Mesenteric fat pad (tissue), 1 donor: Measurements from ENCODE around the gene SCAND1. TPM values are rescaled to one million over a fixed set of nuclear protein-coding genes. Genes with fewer than 3 reads are reported as not detected.
A peak's percentile ranks its signal among the peaks of the same experiment; 100 is the strongest.
"Not testable (repeated sequence)": the region's sequence is repeated elsewhere in the genome, so short reads cannot be mapped to it uniquely, and the experiment has no call there.

Source experiments
- DNase-seq: peaks from one replicate; pipeline ENCODE4 v3.0.0-alpha.2; 2020; ENCODE audit warnings: low spot score
- total RNA-seq: library from RNA; stranded (reverse); fragmentation: NEBNext Ultra II Directional; extraction: Animal tissue kit (Norgen Biotek cat#: 25700); gene quantifications from one replicate; pipeline ENCODE4 v1.2.1, GENCODE V29; 2021
- donor health status: DM: yes; HTN: yes; CAD: no.

SCAND1 gene
- total RNA-seq, 1 donor from 2014 or later = 66.2 TPM

DNA sequence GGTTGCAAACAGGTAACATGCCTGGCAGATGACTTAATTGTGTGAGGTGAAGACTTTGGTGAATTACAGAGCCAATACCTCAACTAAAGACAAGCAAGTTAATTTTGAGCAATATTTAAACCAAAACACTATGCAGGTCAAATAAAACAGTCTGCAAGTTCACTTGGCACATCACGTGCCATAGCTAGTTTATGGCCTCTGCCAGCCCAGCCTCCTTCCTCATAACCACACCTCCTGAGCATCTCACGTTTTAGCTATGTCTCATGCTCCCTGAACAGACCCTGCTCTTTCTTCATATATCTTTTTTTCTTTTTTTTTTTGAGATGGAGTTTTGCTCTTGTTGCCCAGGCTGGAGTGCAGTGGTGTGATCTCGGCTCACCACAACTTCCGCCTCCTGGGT lies 9.6 kb upstream of the SCAND1 start:
- no peak for DNase-seq

DNA sequence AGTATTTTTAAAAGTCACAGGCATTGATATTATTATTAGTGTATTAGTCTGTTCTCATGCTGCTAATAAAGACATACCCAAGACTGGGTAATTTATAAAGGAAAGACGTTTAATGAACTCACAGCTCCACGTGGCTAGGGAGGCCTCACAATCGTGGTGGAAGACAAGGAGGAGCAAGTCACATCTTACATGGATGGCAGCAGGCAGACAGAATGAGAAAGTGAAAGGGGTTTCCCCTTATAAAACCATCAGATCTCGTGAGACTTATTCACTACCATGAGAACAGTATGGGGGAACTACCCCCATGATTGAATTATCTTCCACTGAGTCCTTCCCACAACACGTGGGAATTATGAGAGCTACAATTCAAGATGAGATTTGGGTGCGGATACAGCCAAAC lies 5.0 kb upstream of the SCAND1 start:
- DNase-seq = not testable (repeated sequence)

DNA sequence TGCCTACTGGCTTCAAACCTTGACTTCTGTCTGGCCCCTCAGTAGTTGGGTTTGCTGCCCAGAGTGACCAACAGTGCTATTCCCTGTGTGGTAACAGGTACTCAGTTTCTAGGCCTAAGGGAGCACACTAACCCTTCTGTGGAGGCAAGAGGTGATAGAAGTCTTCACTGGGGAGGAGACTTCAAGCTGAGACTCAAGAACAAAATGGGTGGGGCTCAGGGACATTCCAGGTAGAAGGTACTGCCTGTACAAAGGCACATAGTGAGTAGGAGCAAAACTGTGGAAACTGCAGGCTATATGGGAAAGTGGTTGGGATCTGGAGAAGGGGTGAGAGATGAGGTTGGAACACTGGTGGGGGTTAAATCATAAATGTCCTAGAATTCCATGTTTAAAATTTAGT lies 2.3 kb upstream of the SCAND1 start:
- no peak for DNase-seq

DNA sequence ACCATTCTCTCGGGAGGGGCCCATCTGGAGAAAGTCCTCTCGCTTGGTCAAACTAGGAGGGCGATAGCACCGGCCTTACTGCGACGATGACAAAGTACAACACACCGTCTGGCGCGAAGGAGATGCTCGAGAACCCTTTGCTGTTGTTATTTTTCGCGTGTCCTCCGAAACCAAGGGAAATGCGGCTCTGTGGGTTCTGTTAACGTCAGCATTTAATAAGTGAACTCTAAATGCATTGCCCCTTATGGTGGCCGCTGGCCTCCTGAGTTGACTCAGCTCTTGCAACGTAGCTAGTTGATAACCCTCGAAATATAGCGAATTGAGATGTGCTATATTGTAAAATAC lies 577 bp upstream of the SCAND1 start:
- no peak for DNase-seq

DNA sequence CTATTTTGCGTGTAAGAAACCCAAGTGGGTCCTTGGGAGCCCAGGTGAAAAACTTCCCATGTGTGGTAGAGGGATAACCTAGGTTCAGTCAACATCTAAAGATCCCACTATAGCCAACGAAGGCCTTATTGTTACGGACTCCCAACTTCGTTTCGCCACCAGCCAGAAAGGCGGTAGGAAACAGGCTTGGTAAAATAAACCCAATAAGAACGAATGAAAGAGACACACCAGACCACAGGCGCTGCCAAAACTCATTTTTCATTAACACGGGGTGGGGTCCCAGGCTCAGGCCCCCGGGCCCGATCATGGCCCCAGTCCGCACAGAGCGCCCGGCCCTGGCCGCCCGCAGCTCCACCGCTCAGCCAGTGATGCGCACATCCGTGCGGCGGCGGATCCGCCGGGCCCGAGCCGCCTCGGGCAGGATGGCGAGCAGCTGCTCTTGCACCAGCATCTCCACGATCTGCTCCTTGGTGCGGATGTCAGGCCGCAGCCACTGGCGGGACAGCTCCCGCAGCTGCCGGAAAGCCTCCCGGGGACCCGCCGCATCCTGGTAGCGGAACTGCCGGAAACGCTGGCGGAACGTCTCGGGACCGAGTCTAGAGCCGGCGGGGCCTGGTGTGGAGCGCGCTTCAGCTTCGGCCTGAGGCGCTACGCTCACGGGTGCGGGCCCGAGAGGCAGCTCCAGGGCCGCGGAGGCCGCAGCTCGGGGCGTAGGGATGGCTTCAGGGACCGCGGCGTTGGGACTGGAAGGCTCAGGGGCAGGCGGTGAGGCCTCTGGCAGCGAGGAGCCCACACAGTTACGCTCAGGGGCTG lies 709 bp downstream of the SCAND1 start:
- DNase-seq = peak; percentile 94

DNA sequence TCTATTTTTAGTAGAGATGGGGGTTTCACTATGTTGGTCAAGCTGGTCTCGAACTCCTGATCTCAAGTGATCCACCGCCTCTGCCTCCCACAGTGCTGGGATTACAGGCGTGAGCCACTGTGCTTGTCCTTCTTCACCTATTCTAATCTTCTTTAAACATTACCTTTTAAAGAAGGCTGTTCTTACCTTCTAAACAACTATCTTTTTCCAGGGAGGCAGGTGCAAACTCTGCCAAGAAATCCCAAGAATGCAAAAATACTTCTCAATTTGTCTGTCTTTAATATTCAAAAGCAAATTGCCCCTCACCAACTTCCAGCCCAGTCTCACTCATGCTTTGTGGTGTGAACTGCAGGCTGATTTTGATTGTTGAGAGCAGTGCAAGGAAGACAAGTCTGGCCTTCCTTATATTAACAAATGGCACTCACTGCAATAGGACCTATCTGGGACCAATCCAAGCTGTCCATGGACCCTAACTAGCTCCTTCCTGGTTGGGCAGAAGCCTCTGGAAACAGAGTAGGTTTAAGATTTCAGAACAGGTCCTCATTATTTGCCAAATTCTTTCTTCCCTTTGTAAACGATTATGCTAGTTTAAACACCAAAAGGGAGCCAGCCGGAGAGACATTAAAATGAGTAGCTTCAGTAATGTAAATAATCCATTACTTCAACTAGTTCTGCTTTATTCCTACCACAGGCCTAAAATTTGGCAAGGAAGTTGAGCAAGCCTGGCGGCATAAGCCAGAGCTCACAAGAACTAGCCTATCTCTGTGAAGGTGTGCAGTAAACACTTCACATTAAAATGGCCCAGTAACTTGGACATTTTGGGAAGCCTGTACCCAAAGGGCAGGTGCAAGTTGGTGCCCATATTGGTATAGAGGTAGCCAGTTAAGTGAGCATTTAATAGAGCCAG lies 1.6 kb downstream of the SCAND1 start:
- DNase-seq = no peak

- not testable (repeated sequence) for DNase-seq
These were observed 2.2 kb downstream of the SCAND1 start for GRCh38 chr20:35952080-35952479.

- no peak for DNase-seq
These were observed 4.2 kb downstream of the SCAND1 start for GRCh38 chr20:35950093-35950492.

DNA sequence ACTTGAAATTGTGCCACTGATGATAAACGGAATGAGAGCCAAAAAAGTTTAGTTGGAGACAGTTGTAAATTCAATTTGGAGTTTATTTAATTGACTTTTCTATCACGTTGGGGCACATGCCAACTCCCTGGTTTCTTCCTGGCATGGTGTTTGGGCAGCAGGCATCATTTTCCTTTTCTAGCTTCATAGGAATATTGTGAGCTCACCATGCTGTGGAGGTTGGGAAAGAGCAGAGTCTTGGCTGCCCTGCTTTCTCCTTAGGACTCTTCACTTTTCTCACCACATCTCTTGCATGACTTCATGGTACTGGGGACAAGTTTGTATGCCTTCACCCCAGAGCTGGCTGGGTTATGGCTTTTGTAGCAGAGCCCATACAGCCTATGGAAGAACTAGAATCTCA lies 6.4 kb downstream of the SCAND1 start:
- no peak for DNase-seq

DNA sequence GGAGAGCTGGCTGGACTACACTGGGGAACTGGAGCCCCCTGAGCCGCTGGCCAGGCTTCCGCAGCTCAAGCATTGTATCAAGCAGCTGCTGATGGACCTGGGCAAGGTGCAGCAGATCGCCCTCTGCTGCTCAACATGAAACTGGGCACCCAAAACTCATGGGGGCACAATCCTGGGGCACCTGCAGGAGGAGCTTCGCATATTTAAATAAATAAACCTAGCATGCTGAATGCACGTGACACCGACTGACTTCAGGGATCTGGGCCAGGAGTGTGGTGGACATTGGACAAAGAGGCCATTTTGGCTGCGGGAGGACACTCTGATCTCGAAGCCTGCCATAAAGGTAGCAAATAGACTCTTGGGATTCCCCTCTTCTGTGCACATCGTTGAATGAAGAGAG lies 6.8 kb downstream of the SCAND1 start:
- DNase-seq = no peak

DNA sequence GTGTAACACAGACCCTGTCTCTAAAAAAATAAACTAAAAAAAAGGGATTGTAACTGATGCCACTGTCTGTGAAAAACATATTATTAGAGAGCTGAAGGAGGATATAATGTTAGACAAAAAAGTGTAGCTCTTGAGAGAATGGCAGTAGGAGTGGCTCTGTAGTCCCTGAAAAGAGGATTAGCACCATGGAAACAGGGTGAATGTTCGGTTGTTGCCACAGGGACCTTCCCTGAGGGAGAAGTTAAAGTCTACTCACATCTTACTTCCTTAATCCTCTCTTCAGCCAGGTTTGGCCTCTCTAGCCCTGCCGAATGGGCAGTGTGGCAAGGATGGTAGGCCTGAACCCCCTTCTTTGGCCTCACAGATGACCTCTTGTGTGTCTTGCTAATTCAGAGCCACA lies 12.1 kb downstream of the SCAND1 start:
- DNase-seq = no peak

GRCh38 chr20:35941620-35942019 lies 12.7 kb downstream of the SCAND1 start:
- DNase-seq = no peak

- no peak for DNase-seq
These were observed 15.0 kb downstream of the SCAND1 start for GRCh38 chr20:35939264-35939663.

DNA sequence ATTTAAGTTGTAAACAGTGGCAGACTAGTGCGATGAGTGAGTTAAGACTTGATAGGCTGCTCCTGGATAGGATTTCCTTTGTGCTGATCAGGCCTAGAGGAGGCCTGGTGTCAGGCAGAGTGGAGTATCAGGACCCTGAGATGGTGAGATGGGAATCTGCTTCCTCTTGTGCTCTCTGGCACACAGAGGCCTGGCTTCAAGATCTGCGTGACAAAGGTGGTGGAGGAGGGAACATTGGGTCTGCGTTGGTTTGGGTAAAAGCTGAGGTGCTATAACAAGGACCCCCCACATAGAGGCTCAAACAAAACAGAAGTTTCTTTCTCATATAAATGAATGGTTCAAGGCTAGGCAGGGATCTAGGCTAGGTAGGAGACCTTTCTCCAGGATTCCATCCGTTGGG lies 20.3 kb downstream of the SCAND1 start:
- no peak for DNase-seq

DNA sequence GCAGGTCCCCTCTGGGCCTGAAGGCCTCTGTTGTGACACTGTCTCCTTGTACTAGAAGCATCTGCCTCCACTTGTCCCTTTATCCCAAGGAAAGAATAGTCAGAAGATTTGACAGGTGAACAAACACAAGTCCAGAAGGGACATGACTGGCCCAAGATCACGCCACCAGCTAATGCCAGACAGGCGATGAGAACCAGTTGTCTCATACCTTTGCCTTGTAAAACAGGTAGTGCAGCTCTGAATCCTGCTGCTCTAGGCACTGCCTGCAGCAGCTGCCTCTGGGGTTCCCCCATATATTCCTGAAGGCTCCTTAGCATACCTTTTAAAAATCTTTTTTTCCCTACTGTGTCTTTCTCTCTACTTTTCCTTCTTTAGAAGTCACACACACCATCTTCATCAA lies 25.0 kb downstream of the SCAND1 start:
- DNase-seq = no peak

GRCh38 chr20:35920523-35920922 lies 33.8 kb downstream of the SCAND1 start:
- DNase-seq = no peak

DNA sequence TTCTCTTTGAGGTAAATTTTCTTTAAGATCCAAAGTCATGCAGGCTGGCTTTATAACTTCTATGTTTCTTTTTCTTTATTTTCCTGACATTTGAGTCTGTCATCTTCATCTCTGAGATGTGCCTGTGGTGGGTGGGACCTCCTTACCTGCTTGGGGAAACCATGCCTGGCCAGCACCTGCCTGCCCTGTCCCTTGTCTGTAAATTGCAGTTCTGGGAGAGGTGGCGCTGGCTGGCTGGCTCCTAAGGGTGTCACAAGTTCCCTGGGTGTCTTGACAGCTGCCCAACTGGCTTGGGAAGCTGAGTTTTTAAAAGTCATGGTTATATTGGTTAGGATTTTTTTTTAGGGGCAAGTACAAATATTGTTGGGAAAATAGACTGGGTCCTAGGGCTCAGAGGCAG lies 36.3 kb downstream of the SCAND1 start:
- DNase-seq = no peak

DNA sequence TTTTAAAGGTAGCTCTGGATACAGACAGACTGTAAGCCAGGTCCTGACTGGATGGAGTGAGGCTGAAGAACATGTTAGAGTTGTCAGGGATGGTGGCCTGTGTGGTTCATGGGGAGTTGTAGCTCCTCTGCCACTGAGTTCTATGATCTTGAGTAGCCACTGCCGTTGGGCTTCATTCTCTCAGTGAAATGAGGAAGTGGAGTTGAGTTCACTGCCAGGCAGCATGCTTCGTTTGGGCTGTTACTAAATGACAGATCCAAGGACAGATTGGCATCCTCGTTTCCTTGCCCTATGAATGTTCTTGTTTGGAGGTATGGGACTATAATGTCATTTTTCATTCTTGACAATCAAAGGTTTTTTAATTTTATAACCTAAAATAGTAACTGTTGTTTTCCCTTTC lies 37.2 kb downstream of the SCAND1 start:
- no peak for DNase-seq

DNA sequence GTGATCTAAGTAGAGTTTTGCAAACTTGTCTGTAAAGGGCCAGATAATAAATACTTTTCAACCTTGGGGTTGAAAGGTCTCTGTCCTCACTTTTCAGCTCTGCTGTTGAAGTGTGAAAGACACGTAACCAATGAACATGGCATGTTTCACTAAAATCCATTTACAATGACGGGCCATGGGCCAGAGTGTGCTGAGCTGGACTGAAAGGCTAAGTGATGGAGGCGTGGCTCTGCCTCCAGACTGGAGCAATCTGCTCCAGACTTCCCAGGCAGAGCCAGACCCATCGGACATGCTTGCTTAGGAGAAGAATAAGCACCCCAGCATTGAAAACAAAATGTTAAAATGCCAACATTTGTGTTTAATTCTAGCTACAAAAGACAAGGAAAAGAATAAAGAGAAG lies 41.4 kb downstream of the SCAND1 start:
- DNase-seq = no peak

GRCh38 chr20:35910254-35910653 lies 44.0 kb downstream of the SCAND1 start:
- DNase-seq = no peak

DNA sequence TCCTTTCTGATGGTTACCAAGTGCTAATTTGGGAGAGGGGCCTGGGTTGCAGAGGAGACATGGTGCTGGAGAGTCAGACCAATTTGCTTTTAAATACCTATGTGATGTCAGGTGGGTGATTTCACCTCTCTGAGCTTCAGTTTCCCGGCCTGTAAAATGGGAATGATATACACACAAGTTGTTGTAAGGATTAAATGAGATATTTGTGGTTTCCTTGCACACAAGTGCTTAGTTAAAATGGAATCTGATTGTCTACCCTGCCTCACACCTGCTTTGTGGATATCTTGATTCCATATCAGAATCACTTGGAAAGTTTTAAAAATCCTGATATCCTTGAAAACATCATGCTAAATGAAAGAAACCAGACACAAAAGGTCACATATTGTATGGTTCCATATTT lies 44.5 kb downstream of the SCAND1 start:
- no peak for DNase-seq

DNA sequence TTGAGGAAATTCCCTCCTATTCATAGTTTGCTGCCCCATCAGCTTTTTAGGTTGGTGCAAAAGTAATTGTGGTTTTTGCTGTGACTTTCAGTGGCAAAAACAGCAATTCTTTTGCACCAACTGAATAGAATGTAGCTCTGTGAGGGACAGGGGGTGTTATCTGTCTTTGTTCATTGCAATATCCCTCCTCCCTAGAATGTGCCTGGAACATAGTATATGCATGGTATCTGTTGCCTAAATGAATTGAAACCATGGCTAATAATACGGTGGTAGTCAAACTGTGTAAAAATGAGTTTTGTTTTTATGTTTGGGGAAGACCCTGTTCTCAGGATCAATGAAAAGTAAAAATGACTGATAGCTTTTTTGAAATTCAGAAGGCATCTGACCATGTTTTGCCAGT lies 45.1 kb downstream of the SCAND1 start:
- no peak for DNase-seq

DNA sequence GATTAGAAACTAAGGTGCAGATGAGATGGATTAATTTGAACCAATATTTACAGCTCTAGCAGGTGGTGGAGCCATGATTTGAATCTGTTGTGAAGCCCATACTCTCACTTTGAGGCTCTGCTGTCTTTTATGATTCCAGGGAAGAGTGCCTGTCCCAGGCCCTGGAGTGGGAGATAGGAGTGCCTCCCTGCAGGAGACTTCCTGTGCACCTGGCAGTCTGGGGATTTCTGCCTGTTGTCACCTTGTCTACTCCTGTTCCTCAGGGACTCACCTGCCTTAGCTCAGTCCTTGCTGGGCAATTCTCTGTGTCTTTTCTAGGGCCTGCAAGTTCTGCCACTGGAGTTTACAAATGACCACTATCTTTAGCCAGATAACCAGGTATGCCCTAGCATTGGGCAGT lies 46.3 kb downstream of the SCAND1 start:
- DNase-seq = no peak
